ENCODE measurements around the gene TNPO3. TPM values are rescaled to one million over a fixed set of nuclear protein-coding genes. Genes with fewer than 3 reads are reported as not detected.

Gene TNPO3
- total RNA-seq, 1 donor from 2014 or later, result 45.9 TPM

DNA sequence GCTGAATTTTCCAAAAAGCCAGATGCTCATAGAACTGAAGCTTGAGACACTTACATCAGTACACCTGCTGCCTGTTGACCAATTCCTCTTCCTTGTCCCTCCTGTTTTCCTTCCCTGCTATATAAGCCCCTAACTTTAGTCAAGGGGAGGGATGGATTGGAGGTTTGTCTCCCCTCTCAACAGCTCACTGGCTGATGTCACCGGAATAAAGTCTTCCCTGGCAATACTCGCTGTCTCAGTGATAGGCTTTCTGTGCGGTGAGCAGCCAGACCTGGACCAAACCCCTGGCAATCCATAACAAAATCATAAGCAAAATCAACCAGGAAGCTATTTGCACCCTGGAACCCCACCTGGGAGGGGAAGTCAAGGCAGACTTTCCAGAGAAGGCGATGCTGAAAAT is 118.1 kb downstream of the TNPO3 start:
- H3K4me3 ChIP-seq (ENCODE audit: low read length in 3 of 3), result no peak overlapping the region
- H3K9ac ChIP-seq (ENCODE audit: low read depth in 1 of 3, low read length in 3 of 3), result no peak overlapping the region
- H3K9me3 ChIP-seq (ENCODE audit: control insufficient read depth in 3 of 3, low read length in 3 of 3), result no peaks in the 10 kb centered on the region
- H3K27ac ChIP-seq (ENCODE audit: low read depth, low read length), result no peak overlapping the region
- no peaks in the 10 kb centered on the region for H3K36me3 ChIP-seq (ENCODE audit: control insufficient read depth in 3 of 3, insufficient read depth in 3 of 3, low read length in 3 of 3)
- H3K4me1 ChIP-seq (ENCODE audit: control insufficient read depth in 3 of 3, insufficient read depth in 3 of 3, low read length in 3 of 3), result peaks cover 6 to 20% (median 10%) of the 10 kb centered on the region in 3 donors
- peaks cover 28 to 36% (median 35%) of the 10 kb centered on the region in 3 donors for H3K27me3 ChIP-seq (ENCODE audit: control insufficient read depth in 3 of 3, insufficient read depth in 3 of 3, low read length in 3 of 3)

DNA sequence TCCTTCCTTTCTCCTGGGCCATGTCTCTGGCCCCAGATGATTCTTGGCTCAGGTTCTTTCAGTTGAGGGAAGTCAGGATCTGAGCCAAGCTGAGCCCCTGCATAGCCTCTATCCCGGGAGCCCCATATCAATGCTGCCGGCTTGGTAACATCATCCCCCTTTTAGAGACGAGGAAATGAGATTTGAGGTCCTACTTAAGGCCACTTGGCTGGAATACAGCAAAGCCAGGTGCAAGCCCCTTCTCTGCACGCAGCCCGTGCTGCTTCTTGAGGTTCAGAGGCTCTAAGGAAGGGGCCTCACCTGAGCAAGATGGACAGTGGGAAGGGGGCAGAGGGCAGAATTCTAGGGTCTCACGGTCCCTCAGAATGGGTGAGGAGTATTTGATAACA is 119.6 kb downstream of the TNPO3 start:
- peaks cover 6 to 20% (median 10%) of the 10 kb centered on the region in 3 donors for H3K4me1 ChIP-seq (ENCODE audit: control insufficient read depth in 3 of 3, insufficient read depth in 3 of 3, low read length in 3 of 3)
- H3K27me3 ChIP-seq (ENCODE audit: control insufficient read depth in 3 of 3, insufficient read depth in 3 of 3, low read length in 3 of 3), result peaks cover 28 to 37% (median 36%) of the 10 kb centered on the region in 3 donors

DNA sequence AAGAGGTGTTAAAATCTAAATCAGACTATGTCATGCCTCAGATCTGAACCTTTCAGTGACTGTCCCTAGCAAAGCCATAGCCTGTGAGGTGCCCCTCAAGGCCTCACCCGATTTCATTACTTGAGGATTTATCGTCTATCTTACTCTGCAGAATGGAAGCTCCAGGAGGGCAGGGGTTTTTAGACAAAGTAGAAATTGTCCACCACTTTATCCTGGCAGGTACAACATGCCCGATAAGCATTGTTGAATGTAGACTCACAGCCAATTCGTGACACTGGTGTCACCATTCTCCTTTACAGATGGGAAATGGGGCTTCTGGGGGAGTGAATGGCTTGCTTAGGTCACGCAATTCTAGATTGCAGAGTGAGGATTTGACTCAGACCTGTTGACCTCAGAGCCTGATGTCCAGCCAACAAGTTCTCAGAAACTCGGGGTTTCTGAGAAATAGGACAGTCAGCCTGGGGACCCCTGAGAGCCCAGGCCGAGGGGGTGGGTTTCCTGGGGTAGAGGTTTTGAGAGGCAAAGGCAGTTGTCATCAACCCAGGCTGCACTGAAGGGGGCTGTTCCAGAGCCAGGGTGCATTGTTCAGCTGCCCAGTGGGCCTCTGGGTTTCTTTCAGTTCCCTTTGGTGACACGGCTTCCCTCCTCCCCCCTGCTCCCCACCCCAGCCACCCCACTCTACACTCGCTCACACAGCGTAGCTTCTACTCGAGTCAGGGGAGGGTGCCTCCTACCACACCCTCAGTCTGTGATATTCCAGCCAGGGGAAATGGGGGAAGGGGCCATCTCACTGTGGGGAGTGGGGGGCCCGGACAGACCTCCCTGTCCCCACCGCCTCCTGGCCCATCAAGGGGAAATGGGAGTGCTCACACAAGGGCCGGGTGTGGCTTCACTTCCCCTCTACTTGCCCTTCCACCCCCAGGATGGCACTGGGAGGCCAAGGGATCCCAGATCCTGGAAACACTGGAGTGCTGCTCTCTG is 120.3 kb downstream of the TNPO3 start:
- peak overlapping the region; percentile 3 for H3K27ac ChIP-seq (ENCODE audit: low read depth, low read length)

More for the DNA sequence above, 119.6 kb downstream of the TNPO3 start:
- H3K27ac ChIP-seq (ENCODE audit: low read depth, low read length), result no peak overlapping the region
- no peak overlapping the region for H3K4me3 ChIP-seq (ENCODE audit: low read length in 3 of 3)
- no peaks in the 10 kb centered on the region for H3K9me3 ChIP-seq (ENCODE audit: control insufficient read depth in 3 of 3, low read length in 3 of 3)
- no peak overlapping the region for H3K9ac ChIP-seq (ENCODE audit: low read depth in 1 of 3, low read length in 3 of 3)
- no peaks in the 10 kb centered on the region for H3K36me3 ChIP-seq (ENCODE audit: control insufficient read depth in 3 of 3, insufficient read depth in 3 of 3, low read length in 3 of 3)

DNA sequence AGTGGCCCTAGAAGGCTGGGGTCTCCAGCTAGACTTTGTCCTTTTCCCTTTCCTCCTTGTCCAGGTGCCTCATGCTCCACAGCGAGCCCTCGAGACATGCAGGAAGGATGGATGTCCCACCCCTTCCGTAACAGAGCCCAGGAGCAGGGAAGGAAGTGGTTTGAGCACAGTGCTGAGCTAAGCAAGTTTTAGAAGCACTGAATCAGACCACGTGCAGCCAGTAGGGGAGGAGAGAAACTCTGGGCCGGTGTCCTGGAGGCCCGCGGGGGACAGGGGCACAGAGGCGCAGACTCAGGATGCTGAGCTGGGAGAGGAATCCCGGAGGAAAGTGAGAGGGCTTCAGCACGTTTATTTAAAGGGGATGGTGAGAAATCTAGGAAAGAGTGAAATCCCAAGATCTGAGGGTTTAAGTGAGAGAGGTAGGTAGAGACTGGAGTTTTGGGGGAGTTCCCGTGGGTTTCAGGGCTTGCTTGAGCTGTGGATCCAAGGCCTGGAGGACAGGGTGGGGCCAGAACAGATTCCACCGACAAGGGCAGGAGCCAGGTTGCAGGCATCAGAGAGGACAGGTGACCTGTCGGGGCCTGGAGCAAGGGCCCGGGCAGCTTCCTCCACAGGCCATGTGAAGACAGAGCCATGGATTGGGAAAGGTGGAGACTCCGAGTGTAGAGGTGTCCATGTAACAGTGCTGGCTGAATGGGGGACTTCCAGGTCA is 121.6 kb downstream of the TNPO3 start:
- H3K4me3 ChIP-seq (ENCODE audit: low read length in 3 of 3), result no peak overlapping the region
- H3K27ac ChIP-seq (ENCODE audit: low read depth, low read length), result no peak overlapping the region
- no peaks in the 10 kb centered on the region for H3K36me3 ChIP-seq (ENCODE audit: control insufficient read depth in 3 of 3, insufficient read depth in 3 of 3, low read length in 3 of 3)
- no peak overlapping the region for H3K9ac ChIP-seq (ENCODE audit: low read depth in 1 of 3, low read length in 3 of 3)
- H3K27me3 ChIP-seq (ENCODE audit: control insufficient read depth in 3 of 3, insufficient read depth in 3 of 3, low read length in 3 of 3), result peaks cover 18 to 38% (median 23%) of the 10 kb centered on the region in 3 donors
- peaks cover 2 to 16% (median 6%) of the 10 kb centered on the region in 3 donors for H3K4me1 ChIP-seq (ENCODE audit: control insufficient read depth in 3 of 3, insufficient read depth in 3 of 3, low read length in 3 of 3)
- H3K9me3 ChIP-seq (ENCODE audit: control insufficient read depth in 3 of 3, low read length in 3 of 3), result no peaks in the 10 kb centered on the region

More for the DNA sequence above, 120.3 kb downstream of the TNPO3 start:
- no peaks in the 10 kb centered on the region for H3K36me3 ChIP-seq (ENCODE audit: control insufficient read depth in 3 of 3, insufficient read depth in 3 of 3, low read length in 3 of 3)
- H3K4me3 ChIP-seq (ENCODE audit: low read length in 3 of 3), result no peak overlapping the region
- no peaks in the 10 kb centered on the region for H3K9me3 ChIP-seq (ENCODE audit: control insufficient read depth in 3 of 3, low read length in 3 of 3)
- H3K9ac ChIP-seq (ENCODE audit: low read depth in 1 of 3, low read length in 3 of 3), result no peak overlapping the region
- peaks cover 6 to 20% (median 10%) of the 10 kb centered on the region in 3 donors for H3K4me1 ChIP-seq (ENCODE audit: control insufficient read depth in 3 of 3, insufficient read depth in 3 of 3, low read length in 3 of 3)
- H3K27me3 ChIP-seq (ENCODE audit: control insufficient read depth in 3 of 3, insufficient read depth in 3 of 3, low read length in 3 of 3), result peaks cover 27 to 37% (median 32%) of the 10 kb centered on the region in 3 donors

DNA sequence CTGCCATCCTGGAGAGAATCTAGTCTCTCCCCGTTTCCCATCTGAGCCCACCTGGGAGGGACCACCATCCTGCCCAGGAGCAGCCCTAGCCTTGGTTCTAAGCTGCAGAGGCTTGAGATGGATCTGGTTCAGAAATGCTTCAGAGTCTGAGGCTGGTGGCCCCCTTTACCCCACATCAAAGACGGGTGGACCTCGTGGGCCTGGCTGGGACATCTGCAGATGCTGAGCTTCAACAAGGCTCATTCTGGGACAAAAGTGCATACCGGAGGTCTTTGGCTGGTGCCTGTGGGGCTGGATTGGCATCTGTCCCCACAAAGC is 122.1 kb downstream of the TNPO3 start:
- peaks cover 0 to 13% (median 3%) of the 10 kb centered on the region in 3 donors for H3K4me1 ChIP-seq (ENCODE audit: control insufficient read depth in 3 of 3, insufficient read depth in 3 of 3, low read length in 3 of 3)
- H3K4me3 ChIP-seq (ENCODE audit: low read length in 3 of 3), result no peak overlapping the region
- H3K27me3 ChIP-seq (ENCODE audit: control insufficient read depth in 3 of 3, insufficient read depth in 3 of 3, low read length in 3 of 3), result peaks cover 17 to 39% (median 21%) of the 10 kb centered on the region in 3 donors
- H3K9me3 ChIP-seq (ENCODE audit: control insufficient read depth in 3 of 3, low read length in 3 of 3), result no peaks in the 10 kb centered on the region
- no peak overlapping the region for H3K27ac ChIP-seq (ENCODE audit: low read depth, low read length)
- H3K36me3 ChIP-seq (ENCODE audit: control insufficient read depth in 3 of 3, insufficient read depth in 3 of 3, low read length in 3 of 3), result no peaks in the 10 kb centered on the region
- no peak overlapping the region for H3K9ac ChIP-seq (ENCODE audit: low read depth in 1 of 3, low read length in 3 of 3)

DNA sequence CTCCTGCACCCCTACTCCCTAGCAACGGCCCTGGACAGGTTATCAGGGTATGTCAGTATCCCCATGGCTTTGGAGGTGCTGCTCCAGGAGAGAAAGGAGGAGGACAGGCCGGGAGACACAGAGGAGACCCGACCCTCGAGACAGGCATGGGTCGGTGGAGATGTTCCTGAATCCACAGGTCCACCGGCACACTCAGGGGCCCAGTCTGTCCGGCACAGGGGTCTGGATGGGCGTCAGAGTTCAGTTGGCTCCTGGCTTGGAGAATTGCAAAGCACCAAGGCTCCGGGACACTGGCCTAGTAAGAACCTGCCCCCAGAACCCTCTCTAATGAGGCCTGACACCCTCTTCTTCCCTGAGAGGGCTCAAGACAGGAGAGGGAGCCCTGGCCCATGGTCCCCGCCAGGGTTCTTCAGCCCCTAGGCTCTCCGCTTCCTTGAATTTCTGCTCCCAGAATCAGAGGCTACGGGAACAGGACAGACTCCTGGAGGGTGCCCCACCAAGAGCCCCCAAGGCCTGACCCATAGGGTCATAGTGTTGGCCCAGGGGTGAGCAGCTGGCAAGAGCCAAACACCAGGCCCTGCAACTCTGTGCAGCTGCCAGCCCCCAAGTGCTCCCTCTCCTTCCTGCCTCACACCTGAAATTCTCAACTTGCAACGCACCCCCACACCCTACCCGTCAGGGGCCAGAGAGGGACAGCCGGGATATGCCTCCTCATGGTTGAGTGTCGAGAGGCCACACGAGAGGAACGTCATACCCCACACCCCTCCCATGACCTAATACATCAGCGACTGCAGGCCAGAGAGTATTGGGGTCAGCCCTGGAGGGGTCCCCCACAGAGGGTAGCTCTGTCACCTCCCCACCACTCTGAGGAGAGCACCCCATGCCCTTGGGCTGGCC is 122.7 kb downstream of the TNPO3 start:
- no peak overlapping the region for H3K4me3 ChIP-seq (ENCODE audit: low read length in 3 of 3)
- peaks cover 17 to 34% (median 17%) of the 10 kb centered on the region in 3 donors for H3K27me3 ChIP-seq (ENCODE audit: control insufficient read depth in 3 of 3, insufficient read depth in 3 of 3, low read length in 3 of 3)
- H3K9me3 ChIP-seq (ENCODE audit: control insufficient read depth in 3 of 3, low read length in 3 of 3), result no peaks in the 10 kb centered on the region
- no peaks in the 10 kb centered on the region for H3K36me3 ChIP-seq (ENCODE audit: control insufficient read depth in 3 of 3, insufficient read depth in 3 of 3, low read length in 3 of 3)
- H3K27ac ChIP-seq (ENCODE audit: low read depth, low read length), result no peak overlapping the region
- peaks cover 0 to 9% (median 3%) of the 10 kb centered on the region in 3 donors for H3K4me1 ChIP-seq (ENCODE audit: control insufficient read depth in 3 of 3, insufficient read depth in 3 of 3, low read length in 3 of 3)
- no peak overlapping the region for H3K9ac ChIP-seq (ENCODE audit: low read depth in 1 of 3, low read length in 3 of 3)

DNA sequence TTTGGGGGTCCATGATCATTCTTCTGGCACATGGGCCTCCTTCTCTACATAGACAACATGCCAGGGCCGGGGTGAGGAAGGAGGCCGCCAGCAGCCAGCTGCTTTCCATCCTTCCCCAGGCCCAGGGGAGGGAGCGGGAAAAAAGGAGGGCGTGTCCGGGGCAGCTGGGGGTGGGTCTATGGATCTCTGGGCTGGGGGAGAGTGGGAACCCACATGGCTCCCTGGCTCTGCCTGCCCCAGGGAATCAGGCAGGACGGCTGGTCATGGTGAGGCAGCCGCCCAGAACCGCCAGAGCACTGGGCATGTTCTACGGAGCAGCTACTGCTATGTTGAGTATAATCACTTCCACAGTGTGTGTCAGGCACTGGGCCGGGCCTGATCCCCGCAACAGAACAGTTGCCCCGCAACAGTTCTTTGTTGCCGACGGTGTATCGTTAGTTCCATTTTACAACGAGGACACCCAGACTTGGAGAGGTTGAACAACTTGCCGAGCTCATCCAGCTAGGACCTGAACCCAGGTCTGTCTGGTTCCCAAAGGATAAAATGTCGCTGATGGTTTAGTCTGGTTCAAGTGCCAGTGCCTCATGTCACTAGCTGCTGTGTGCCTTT is 123.6 kb downstream of the TNPO3 start:
- Histone ChIP-seq H3K4me3 (ENCODE audit: low read length in 3 of 3) (no peak overlapping the region), H3K27me3 (ENCODE audit: control insufficient read depth in 3 of 3, insufficient read depth in 3 of 3, low read length in 3 of 3) (peaks cover 15 to 31% (median 17%) of the 10 kb centered on the region in 3 donors), H3K9ac (ENCODE audit: low read depth in 1 of 3, low read length in 3 of 3) (no peak overlapping the region), H3K9me3 (ENCODE audit: control insufficient read depth in 3 of 3, low read length in 3 of 3) (no peaks in the 10 kb centered on the region), H3K4me1 (ENCODE audit: control insufficient read depth in 3 of 3, insufficient read depth in 3 of 3, low read length in 3 of 3) (peaks cover 0 to 6% (median 3%) of the 10 kb centered on the region in 3 donors), H3K36me3 (ENCODE audit: control insufficient read depth in 3 of 3, insufficient read depth in 3 of 3, low read length in 3 of 3) (no peaks in the 10 kb centered on the region), H3K27ac (ENCODE audit: low read depth, low read length) (no peak overlapping the region)

DNA sequence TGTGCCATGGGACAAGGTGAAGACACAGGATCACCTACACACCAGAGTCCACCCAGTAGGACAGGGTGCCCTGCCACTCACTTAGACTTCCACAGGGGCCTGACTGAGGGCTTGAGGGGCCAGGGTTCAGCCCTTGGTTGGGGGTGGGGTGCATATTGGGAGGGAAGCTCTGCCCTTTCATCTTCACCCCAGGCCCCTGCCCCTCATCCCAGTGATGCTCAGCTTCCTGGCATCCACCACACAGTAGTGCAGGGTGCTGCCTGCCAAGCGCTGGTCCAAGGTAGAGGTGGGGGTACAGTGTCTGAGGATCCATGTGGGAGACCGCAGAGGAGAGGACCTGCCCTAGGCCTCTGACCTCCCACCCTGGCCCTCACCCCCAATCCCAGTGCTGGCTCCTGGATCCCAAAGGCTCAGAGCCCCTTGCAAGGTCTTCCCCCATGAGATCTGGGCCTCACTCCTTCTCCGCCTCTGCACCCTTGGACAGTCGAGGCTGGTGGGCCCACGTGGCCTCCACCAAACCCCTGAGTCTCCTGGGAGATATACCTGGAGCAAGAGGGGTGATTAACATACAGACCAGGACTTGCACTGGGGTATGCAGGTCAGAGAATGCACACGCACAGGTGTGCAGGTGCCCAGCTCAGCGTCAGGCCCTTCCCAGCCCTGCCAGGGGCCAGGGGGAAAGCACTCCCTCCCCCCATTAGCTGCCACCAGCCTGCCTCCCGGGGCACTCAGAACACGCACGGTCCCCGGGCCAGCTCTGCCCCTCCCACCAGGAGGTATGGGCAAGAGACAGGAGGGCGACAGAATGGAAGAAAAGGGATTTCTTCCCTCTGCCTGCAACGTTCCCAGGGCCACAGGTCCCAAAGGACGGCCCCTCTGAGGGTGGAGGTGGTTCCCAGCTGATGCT is 125.8 kb downstream of the TNPO3 start:
- Histone ChIP-seq H3K4me3 (ENCODE audit: low read length in 3 of 3) (no peak overlapping the region), H3K27me3 (ENCODE audit: control insufficient read depth in 3 of 3, insufficient read depth in 3 of 3, low read length in 3 of 3) (peaks cover 9 to 24% (median 11%) of the 10 kb centered on the region in 3 donors), H3K9ac (ENCODE audit: low read depth in 1 of 3, low read length in 3 of 3) (no peak overlapping the region), H3K36me3 (ENCODE audit: control insufficient read depth in 3 of 3, insufficient read depth in 3 of 3, low read length in 3 of 3) (no peaks in the 10 kb centered on the region), H3K9me3 (ENCODE audit: control insufficient read depth in 3 of 3, low read length in 3 of 3) (no peaks in the 10 kb centered on the region), H3K27ac (ENCODE audit: low read depth, low read length) (no peak overlapping the region), H3K4me1 (ENCODE audit: control insufficient read depth in 3 of 3, insufficient read depth in 3 of 3, low read length in 3 of 3) (peaks cover 0 to 6% (median 3%) of the 10 kb centered on the region in 3 donors)

All from skeletal muscle tissue (tissue), 4 donors.